Measurements from ENCODE around the gene PRELID3B.
"Not testable (repeated sequence)": the region's sequence is repeated elsewhere in the genome, so short reads cannot be mapped to it uniquely, and the experiment has no call there.

DNA sequence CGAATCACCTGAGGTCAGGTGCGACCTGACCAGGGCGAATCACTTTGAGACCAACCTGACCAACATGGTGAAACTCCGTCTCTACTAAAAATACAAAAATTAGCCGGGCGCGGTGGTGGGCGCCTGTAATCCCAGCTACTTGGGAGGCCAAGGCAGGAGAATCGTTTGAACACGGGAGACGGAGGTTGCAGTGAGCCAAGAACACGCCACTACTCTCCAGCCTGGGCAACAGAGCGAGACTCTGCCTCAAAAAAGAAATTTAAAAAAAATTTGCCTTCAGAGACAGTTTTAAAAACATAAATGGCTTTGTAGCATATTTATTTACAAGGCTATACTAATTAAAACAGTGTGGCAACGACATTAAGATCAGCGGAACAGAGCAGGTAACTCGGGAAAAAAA is 1.1 kb downstream of the PRELID3B start:
- not testable (repeated sequence) for TF ChIP-seq POLR2AphosphoS5, POLR2A (IDR thresholded peaks at IDR 0.05)
- TF ChIP-seq, protein P1, sequence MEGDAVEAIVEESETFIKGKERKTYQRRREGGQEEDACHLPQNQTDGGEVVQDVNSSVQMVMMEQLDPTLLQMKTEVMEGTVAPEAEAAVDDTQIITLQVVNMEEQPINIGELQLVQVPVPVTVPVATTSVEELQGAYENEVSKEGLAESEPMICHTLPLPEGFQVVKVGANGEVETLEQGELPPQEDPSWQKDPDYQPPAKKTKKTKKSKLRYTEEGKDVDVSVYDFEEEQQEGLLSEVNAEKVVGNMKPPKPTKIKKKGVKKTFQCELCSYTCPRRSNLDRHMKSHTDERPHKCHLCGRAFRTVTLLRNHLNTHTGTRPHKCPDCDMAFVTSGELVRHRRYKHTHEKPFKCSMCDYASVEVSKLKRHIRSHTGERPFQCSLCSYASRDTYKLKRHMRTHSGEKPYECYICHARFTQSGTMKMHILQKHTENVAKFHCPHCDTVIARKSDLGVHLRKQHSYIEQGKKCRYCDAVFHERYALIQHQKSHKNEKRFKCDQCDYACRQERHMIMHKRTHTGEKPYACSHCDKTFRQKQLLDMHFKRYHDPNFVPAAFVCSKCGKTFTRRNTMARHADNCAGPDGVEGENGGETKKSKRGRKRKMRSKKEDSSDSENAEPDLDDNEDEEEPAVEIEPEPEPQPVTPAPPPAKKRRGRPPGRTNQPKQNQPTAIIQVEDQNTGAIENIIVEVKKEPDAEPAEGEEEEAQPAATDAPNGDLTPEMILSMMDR (IDR thresholded peaks at IDR 0.05): not testable (repeated sequence)

Measured in upper lobe of left lung (tissue), 4 donors.